Activated B cell treated with CpG ODN at 0.5 μM for 24 hours (primary cell): ENCODE data around the gene PPDPF. TPM values are rescaled to one million over a fixed set of nuclear protein-coding genes. Genes with fewer than 3 reads are reported as not detected.
"Not testable (repeated sequence)": the region's sequence is repeated elsewhere in the genome, so short reads cannot be mapped to it uniquely, and the experiment has no call there.

Experiments used
- ATAC-seq: fragments of 200-7000 bp; cut with Tn5 transposase; one replicate; pipeline ENCODE4 v1.10.0; 2021; ENCODE audit warnings: low read depth, mild to moderate bottlenecking, moderate library complexity
- CTCF ChIA-PET: fragments of 350-600 bp; sonication (Branson Sonifier 250); formaldehyde crosslinking; loops from one replicate; lab custom pipeline; 2021; ENCODE audit warnings: antibody characterized with exemption; lab: Charles Lee
- POLR2A ChIA-PET: fragments of 350-600 bp; sonication (Branson Sonifier 250); formaldehyde crosslinking; loops from one replicate; lab custom pipeline; 2021; ENCODE audit warnings: antibody characterized with exemption; lab: Charles Lee
- DNase-seq: peaks from one replicate; pipeline ENCODE4 v3.0.0; 2022
- H3K27ac Mint-ChIP-seq: one replicate; pipeline ENCODE4 v1.8.0; 2020; ENCODE audit warnings: mixed read lengths
- H3K27me3 Mint-ChIP-seq: one replicate; pipeline ENCODE4 v1.8.0; 2021; ENCODE audit warnings: mixed read lengths
- H3K36me3 Mint-ChIP-seq: one replicate; pipeline ENCODE4 v1.8.0; 2021; ENCODE audit warnings: low read depth, mixed read lengths
- H3K4me1 Mint-ChIP-seq: one replicate; pipeline ENCODE4 v1.8.0; 2021; ENCODE audit warnings: mixed read lengths
- H3K4me3 Mint-ChIP-seq: one replicate; pipeline ENCODE4 v1.8.0; 2020; ENCODE audit warnings: mild to moderate bottlenecking, mixed read lengths
- H3K9me3 Mint-ChIP-seq: one replicate; pipeline ENCODE4 v1.8.0; 2020; ENCODE audit warnings: mixed read lengths
- CTCF ChIP-seq: fragments of 200-600 bp; IDR thresholded peaks from one replicate; pipeline ENCODE4 v1.8.0; 2022; ENCODE audit warnings: antibody characterized with exemption, mild to moderate bottlenecking
- intact Hi-C: fragments of 100-400 bp; cut with micrococcal nuclease; formaldehyde crosslinking; loops from one replicate; pipeline ENCODE4 v1.15.1; 2024
- total RNA-seq: library from RNA; stranded (reverse); gene quantifications from 2 replicates; pipeline ENCODE4 v1.2.3, GENCODE V29; 2022

Gene PPDPF
- total RNA-seq, 1 donor from 2014 or later = 172 TPM

- ChIA-PET POLR2A (no interaction called here), CTCF (no interaction called here)
- TF ChIP-seq CTCF = no peak
- Mint-ChIP-seq H3K4me3 (no peak overlapping the region), H3K36me3 (peaks cover 5% of the 10 kb centered on the region), H3K27me3 (no peaks in the 10 kb centered on the region), H3K9me3 (no peaks in the 10 kb centered on the region), H3K4me1 (peaks cover 34% of the 10 kb centered on the region), H3K27ac (no peak overlapping the region)
- intact Hi-C loops = no loop called here
- no peak for ATAC-seq
- DNase-seq = no peak
These were observed 49.9 kb downstream of the PPDPF start for GRCh38 chr20:63570281-63571086.

DNA sequence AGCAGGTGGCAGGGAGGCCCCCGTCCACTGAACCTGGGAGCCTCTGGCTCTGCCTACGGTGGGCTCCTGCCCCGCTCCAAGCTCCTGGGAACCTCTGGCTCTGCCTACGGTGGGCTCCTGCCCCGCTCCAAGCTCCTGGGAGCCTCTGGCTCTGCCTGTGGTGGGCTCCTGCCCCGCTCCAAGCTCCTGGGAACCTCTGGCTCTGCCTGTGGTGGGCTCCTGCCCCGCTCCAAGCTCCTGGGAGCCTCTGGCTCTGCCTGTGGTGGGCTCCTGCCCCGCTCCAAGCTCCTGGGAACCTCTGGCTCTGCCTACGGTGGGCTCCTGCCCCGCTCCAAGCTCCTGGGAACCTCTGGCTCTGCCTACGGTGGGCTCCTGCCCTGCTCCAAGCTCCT is 50.5 kb downstream of the PPDPF start:
- H3K27me3 Mint-ChIP-seq, H3K36me3 Mint-ChIP-seq, H3K9me3 Mint-ChIP-seq, ATAC-seq, H3K4me3 Mint-ChIP-seq, H3K27ac Mint-ChIP-seq, DNase-seq, CTCF ChIA-PET, intact Hi-C loops: not testable (repeated sequence)
- H3K4me1 Mint-ChIP-seq = peaks cover 34% of the 10 kb centered on the region
- POLR2A ChIA-PET = interaction anchor here (0.6 kb wide), 1 partner anchor 412 kb away, joined by 3 read pairs; no protein-coding TSS in a partner anchor

Other genes starting within 250 kb of the PPDPF start
- 72.4 and 85.8 TPM in 2 replicates for gene ARFGAP1, start 248.0 kb upstream of the PPDPF start, total RNA-seq
- not detected in 2 replicates for gene COL20A1, start 227.6 kb upstream of the PPDPF start, total RNA-seq
- gene CHRNA4, start 159.4 kb upstream of the PPDPF start, total RNA-seq = not detected in 2 replicates
- gene KCNQ2, start 48.1 kb upstream of the PPDPF start, total RNA-seq = not detected in 2 replicates
- gene EEF1A2, start 21.7 kb upstream of the PPDPF start, total RNA-seq = 1.2 and 1.6 TPM in 2 replicates
- gene PTK6, start 16.6 kb downstream of the PPDPF start, total RNA-seq = 0.49 and 0.69 TPM in 2 replicates
- gene SRMS, start 27.0 kb downstream of the PPDPF start, total RNA-seq = 0.16 TPM in 1 of 2 replicates, not detected in the other
- gene FNDC11, start 33.4 kb downstream of the PPDPF start, total RNA-seq = 0.78 and 1.3 TPM in 2 replicates
- 25.4 and 28.9 TPM in 2 replicates for gene HELZ2, start 53.5 kb downstream of the PPDPF start, total RNA-seq
- gene GMEB2, start 106.3 kb downstream of the PPDPF start, total RNA-seq = 16.9 and 17.4 TPM in 2 replicates
- gene STMN3, start 132.7 kb downstream of the PPDPF start, total RNA-seq = 4.9 and 6.1 TPM in 2 replicates
- 24.1 and 33.8 TPM in 2 replicates for gene RTEL1, start 137.5 kb downstream of the PPDPF start, total RNA-seq
- gene TNFRSF6B, start 175.9 kb downstream of the PPDPF start, total RNA-seq = not detected in 2 replicates
- 63.5 and 66.0 TPM in 2 replicates for gene ARFRP1, start 187.2 kb downstream of the PPDPF start, total RNA-seq
- gene ZGPAT, start 187.3 kb downstream of the PPDPF start, total RNA-seq = 40.7 and 44.0 TPM in 2 replicates
- gene LIME1, start 215.9 kb downstream of the PPDPF start, total RNA-seq = 10.2 and 10.8 TPM in 2 replicates
- gene SLC2A4RG, start 219.0 kb downstream of the PPDPF start, total RNA-seq = 20.9 and 28.1 TPM in 2 replicates